PFSK-1 (cell line): ENCODE data around the gene AOPEP.

Experiments used
- FOXP2 ChIP-seq: optimal IDR thresholded peaks from 2 replicates; pipeline ENCODE3; 2011; ENCODE audit warnings: borderline replicate concordance, control low read depth, inconsistent platforms; ENCODE audit not compliant: insufficient read depth; ENCODE audit errors: extremely low read length, extremely low read depth
- POLR2AphosphoS5 ChIP-seq: IDR thresholded peaks from 2 replicates; pipeline ENCODE4 v1.6.1; 2012; ENCODE audit warnings: low read depth, mild to moderate bottlenecking, control low read depth, low read length, moderate library complexity
- SIN3A ChIP-seq: IDR thresholded peaks from 2 replicates; pipeline ENCODE4 v1.6.1; 2012; ENCODE audit warnings: mild to moderate bottlenecking, low read length, moderate library complexity, borderline replicate concordance; ENCODE audit not compliant: insufficient read depth
- TAF1 ChIP-seq: IDR thresholded peaks from 2 replicates; pipeline ENCODE4 v1.6.1; 2012; ENCODE audit warnings: low read length, control low read depth, borderline replicate concordance; ENCODE audit not compliant: insufficient read depth
- TF ChIP-seq, protein P1 (sequence below), 2 experiments: IDR thresholded peaks; 2 replicates each; pipeline versions ENCODE4 v1.6.1 to v1.8.0; 2011 to 2012; ENCODE audit warnings: low read depth in 2 of 2, low read length in 2 of 2, control low read depth in 1 of 2, inconsistent platforms in 1 of 2, mild to moderate bottlenecking in 1 of 2, moderate library complexity in 1 of 2; ENCODE audit not compliant: insufficient read depth in 1 of 2

GRCh38 chr9:95115104-95115503 is 388.6 kb downstream of the AOPEP start:
- TF ChIP-seq POLR2AphosphoS5 (no peak), SIN3A (no peak), FOXP2 (no peak), TAF1 (no peak)
- TF ChIP-seq, protein P1, sequence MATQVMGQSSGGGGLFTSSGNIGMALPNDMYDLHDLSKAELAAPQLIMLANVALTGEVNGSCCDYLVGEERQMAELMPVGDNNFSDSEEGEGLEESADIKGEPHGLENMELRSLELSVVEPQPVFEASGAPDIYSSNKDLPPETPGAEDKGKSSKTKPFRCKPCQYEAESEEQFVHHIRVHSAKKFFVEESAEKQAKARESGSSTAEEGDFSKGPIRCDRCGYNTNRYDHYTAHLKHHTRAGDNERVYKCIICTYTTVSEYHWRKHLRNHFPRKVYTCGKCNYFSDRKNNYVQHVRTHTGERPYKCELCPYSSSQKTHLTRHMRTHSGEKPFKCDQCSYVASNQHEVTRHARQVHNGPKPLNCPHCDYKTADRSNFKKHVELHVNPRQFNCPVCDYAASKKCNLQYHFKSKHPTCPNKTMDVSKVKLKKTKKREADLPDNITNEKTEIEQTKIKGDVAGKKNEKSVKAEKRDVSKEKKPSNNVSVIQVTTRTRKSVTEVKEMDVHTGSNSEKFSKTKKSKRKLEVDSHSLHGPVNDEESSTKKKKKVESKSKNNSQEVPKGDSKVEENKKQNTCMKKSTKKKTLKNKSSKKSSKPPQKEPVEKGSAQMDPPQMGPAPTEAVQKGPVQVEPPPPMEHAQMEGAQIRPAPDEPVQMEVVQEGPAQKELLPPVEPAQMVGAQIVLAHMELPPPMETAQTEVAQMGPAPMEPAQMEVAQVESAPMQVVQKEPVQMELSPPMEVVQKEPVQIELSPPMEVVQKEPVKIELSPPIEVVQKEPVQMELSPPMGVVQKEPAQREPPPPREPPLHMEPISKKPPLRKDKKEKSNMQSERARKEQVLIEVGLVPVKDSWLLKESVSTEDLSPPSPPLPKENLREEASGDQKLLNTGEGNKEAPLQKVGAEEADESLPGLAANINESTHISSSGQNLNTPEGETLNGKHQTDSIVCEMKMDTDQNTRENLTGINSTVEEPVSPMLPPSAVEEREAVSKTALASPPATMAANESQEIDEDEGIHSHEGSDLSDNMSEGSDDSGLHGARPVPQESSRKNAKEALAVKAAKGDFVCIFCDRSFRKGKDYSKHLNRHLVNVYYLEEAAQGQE (IDR thresholded peaks at IDR 0.05; ENCODE audit: insufficient read depth in 1 of 2, low read depth in 2 of 2, low read length in 2 of 2): no peak
